Measurements from ENCODE around the gene USP6NL.

DNA sequence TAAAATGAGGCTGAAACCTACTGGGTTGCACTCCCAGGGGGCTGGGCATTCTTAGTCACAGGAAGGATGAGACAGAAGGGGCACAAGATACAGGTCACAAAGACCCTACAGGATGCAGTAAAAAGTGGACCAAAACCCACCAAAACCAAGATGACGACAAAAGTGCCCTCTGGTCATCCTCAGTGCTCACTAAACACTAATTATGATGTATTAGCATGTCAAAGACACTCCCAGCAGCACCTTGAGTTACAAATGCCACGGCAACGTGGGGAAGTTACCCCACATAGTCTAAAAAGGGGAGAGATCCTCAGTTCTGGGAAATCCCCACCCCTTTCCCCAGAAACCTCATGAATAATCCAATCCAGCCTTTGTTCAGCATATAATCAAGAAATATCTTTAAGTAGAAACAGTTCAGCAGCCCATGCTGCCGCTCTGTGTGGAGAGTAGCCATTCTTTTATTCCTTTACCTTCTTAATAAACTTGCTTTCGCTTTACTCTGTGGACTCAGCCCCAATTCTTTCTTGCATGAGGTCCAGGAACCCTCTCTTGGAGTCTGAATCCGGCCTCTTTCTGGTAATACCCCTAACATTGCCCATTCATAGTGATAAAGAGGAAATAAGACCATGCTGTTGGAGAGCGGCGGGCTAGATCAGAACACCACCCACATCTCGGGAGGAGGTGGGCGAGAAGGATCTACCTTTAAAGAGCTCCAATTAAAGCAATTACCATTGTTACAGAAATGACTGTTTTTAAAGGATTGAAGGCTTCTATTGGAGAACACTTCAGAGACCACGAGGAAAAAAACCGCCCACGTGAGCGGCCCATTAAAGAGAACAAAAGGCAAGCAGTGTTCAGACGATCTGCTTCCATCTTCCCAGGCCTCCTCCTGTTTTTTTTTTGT, 170.9 kb downstream of the USP6NL start:
- TF ChIP-seq, protein P1, sequence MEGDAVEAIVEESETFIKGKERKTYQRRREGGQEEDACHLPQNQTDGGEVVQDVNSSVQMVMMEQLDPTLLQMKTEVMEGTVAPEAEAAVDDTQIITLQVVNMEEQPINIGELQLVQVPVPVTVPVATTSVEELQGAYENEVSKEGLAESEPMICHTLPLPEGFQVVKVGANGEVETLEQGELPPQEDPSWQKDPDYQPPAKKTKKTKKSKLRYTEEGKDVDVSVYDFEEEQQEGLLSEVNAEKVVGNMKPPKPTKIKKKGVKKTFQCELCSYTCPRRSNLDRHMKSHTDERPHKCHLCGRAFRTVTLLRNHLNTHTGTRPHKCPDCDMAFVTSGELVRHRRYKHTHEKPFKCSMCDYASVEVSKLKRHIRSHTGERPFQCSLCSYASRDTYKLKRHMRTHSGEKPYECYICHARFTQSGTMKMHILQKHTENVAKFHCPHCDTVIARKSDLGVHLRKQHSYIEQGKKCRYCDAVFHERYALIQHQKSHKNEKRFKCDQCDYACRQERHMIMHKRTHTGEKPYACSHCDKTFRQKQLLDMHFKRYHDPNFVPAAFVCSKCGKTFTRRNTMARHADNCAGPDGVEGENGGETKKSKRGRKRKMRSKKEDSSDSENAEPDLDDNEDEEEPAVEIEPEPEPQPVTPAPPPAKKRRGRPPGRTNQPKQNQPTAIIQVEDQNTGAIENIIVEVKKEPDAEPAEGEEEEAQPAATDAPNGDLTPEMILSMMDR (IDR thresholded peaks at IDR 0.05), result no peak
- TF ChIP-seq POLR2AphosphoS5 (IDR thresholded peaks at IDR 0.05), result no peak
- TF ChIP-seq EP300 (IDR thresholded peaks at IDR 0.05), result no peak
- TF ChIP-seq POLR2A (IDR thresholded peaks at IDR 0.05; ENCODE audit: low read depth), result no peak

Measured in esophagus muscularis mucosa (tissue), 4 donors.